ENCODE results near the gene GFPT2. TPM values are rescaled to one million over a fixed set of nuclear protein-coding genes. Genes with fewer than 3 reads are reported as not detected.

Gene GFPT2
- total and polyA plus RNA-seq, 2 of the 4 experiments (the other 2 are of a cell fraction): 20.3 to 20.8 TPM

GRCh38 chr5:180365829-180366228 is 12.7 kb upstream of the GFPT2 start:
- DNase-seq (no peak), ATAC-seq (ENCODE audit: low read depth) (no peak)
- Histone ChIP-seq H4K20me1 (ENCODE audit: insufficient read depth, low read length) (no peaks in the 10 kb centered on the region), H2AK5ac (ENCODE audit: low read depth, low read length) (no peak overlapping the region), H3K27ac (ENCODE audit: insufficient read depth, low read length) (no peak overlapping the region), H2BK5ac (ENCODE audit: low read depth, low read length, poor library complexity, severe bottlenecking) (no peak overlapping the region), H4K91ac (ENCODE audit: insufficient read depth, low read depth, low read length) (no peak overlapping the region), H2AK9ac (replicated peaks; ENCODE audit: low read depth, low read length, poor library complexity) (no peak overlapping the region), H3K27me3 (ENCODE audit: control insufficient read depth, insufficient read depth, low read length) (peaks cover 2% of the 10 kb centered on the region; the same call in 1 of the 2 replicates), H3K9me3 (ENCODE audit: control insufficient read depth, insufficient read depth, low read length) (no peaks in the 10 kb centered on the region), H3K56ac (ENCODE audit: extremely low read depth, insufficient read depth, low read length) (no peak overlapping the region), H2BK120ac (ENCODE audit: low read depth, low read length) (no peak overlapping the region), H3K14ac (replicated peaks; ENCODE audit: low read depth, low read length) (no peak overlapping the region), H2AFZ (replicated peaks; ENCODE audit: low read length, poor library complexity) (no peak overlapping the region), H4K8ac (ENCODE audit: low read depth in 2 of 2, low read length in 2 of 2) (no peak overlapping the region), H3K4me3 (ENCODE audit: insufficient read depth, low read depth, low read length) (no peak overlapping the region), H3K4ac (ENCODE audit: low read depth, low read length) (no peak overlapping the region), H3K4me2 (ENCODE audit: low read depth, low read length) (no peak overlapping the region), H3K9ac (ENCODE audit: low read depth, low read length) (no peak overlapping the region), H3K18ac (ENCODE audit: low read depth, low read length) (no peak overlapping the region), H2BK20ac (ENCODE audit: low read depth, low read length) (no peak overlapping the region), H3K4me1 (ENCODE audit: control insufficient read depth, insufficient read depth, low read length) (no peaks in the 10 kb centered on the region), H3K23ac (ENCODE audit: low read depth, low read length) (no peak overlapping the region), H2BK15ac (ENCODE audit: low read depth, low read length) (no peak overlapping the region), H3K36me3 (ENCODE audit: control insufficient read depth, insufficient read depth, low read length) (no peaks in the 10 kb centered on the region), H4K5ac (ENCODE audit: low read depth, low read length) (no peak overlapping the region), H3K9me1 (ENCODE audit: insufficient read depth, low read length) (no peaks in the 10 kb centered on the region), H3K79me1 (ENCODE audit: low read depth in 1 of 2, low read length in 2 of 2) (no peaks in the 10 kb centered on the region)
- no peak for TF ChIP-seq RCOR1 (IDR thresholded peaks at IDR 0.05; ENCODE audit: insufficient replicate concordance, low read length)
- TF ChIP-seq, protein P1, sequence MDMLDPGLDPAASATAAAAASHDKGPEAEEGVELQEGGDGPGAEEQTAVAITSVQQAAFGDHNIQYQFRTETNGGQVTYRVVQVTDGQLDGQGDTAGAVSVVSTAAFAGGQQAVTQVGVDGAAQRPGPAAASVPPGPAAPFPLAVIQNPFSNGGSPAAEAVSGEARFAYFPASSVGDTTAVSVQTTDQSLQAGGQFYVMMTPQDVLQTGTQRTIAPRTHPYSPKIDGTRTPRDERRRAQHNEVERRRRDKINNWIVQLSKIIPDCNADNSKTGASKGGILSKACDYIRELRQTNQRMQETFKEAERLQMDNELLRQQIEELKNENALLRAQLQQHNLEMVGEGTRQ (IDR thresholded peaks at IDR 0.05; ENCODE audit: low read depth, low read length): no peak
- no peak for TF ChIP-seq BHLHE40 (IDR thresholded peaks at IDR 0.05; ENCODE audit: low read depth, low read length)
- TF ChIP-seq SMC3 (IDR thresholded peaks at IDR 0.05; ENCODE audit: low read depth, low read length): no peak
- no peak for TF ChIP-seq NFE2L2 (IDR thresholded peaks at IDR 0.05; ENCODE audit: low read depth, low read length)
- TF ChIP-seq RFX5 (IDR thresholded peaks at IDR 0.05; ENCODE audit: low read depth, low read length): no peak
- TF ChIP-seq FOS (IDR thresholded peaks at IDR 0.05; ENCODE audit: low read depth, low read length): no peak
- no peak for TF ChIP-seq MAFK (IDR thresholded peaks at IDR 0.05; ENCODE audit: low read depth, low read length)
- TF ChIP-seq CHD1 (IDR thresholded peaks at IDR 0.05; ENCODE audit: low read depth, low read length): no peak
- no peak for TF ChIP-seq RAD21 (IDR thresholded peaks at IDR 0.05; ENCODE audit: low read length)
- TF ChIP-seq, protein P2, sequence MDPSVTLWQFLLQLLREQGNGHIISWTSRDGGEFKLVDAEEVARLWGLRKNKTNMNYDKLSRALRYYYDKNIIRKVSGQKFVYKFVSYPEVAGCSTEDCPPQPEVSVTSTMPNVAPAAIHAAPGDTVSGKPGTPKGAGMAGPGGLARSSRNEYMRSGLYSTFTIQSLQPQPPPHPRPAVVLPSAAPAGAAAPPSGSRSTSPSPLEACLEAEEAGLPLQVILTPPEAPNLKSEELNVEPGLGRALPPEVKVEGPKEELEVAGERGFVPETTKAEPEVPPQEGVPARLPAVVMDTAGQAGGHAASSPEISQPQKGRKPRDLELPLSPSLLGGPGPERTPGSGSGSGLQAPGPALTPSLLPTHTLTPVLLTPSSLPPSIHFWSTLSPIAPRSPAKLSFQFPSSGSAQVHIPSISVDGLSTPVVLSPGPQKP (IDR thresholded peaks at IDR 0.05; ENCODE audit: borderline replicate concordance, low read depth, low read length): no peak
- TF ChIP-seq MAZ (IDR thresholded peaks at IDR 0.05; ENCODE audit: borderline replicate concordance, low read depth, low read length): no peak
- TF ChIP-seq CTCF (conservative IDR thresholded peaks at IDR 0.05; ENCODE audit: low read depth, low read length): no peak
- no peak for TF ChIP-seq MXI1 (IDR thresholded peaks at IDR 0.05; ENCODE audit: borderline replicate concordance, low read depth, low read length)
- TF ChIP-seq CEBPB (IDR thresholded peaks at IDR 0.05; ENCODE audit: low read depth, low read length): no peak
- no peak for TF ChIP-seq POLR2A (IDR thresholded peaks at IDR 0.05; ENCODE audit: low read depth, low read length)
- WGBS, 2 experiments (ENCODE audit: extremely low coverage in 2 of 2, insufficient read length in 1 of 2): 100% methylated on average over 1 of the region's 4 CpGs; no CpG with 5 or more reads in 1 of the 2 experiments
- POLR2A ChIA-PET (ENCODE audit: unreplicated experiment): no interaction called here
- BruUV-seq (replicated peaks): no TSS peak
- in situ Hi-C loops (cut with MboI; ENCODE audit: low sequenced_read_pairs): no loop called here
- intact Hi-C loops (cut with micrococcal nuclease): no loop called here
- CTCF ChIA-PET: no interaction called here
- dilution Hi-C loops (cut with HindIII; ENCODE audit: low sequenced_read_pairs, unreplicated experiment): no loop called here

All from IMR-90 (cell line).